Memory B cell (primary cell): ENCODE results near the gene SKIC2.
A peak's percentile ranks its signal among the peaks of the same experiment; 100 is the strongest.

Experiments used
- ATAC-seq: fragments of 150-1000 bp; cut with Tn5 transposase; 2 replicates; pipeline ENCODE4 v1.10.0; 2021; ENCODE audit warnings: low read depth, mild to moderate bottlenecking, moderate library complexity
- DNase-seq, 2 donors: peaks; one replicate each; pipeline ENCODE4 v3.0.0; 2022; ENCODE audit warnings: low spot score in 2 of 2
- H3K27ac Mint-ChIP-seq: one replicate; pipeline ENCODE4 v1.8.0; 2022; ENCODE audit warnings: mild to moderate bottlenecking, moderate library complexity, mixed read lengths
- H3K27me3 Mint-ChIP-seq: one replicate; pipeline ENCODE4 v1.8.0; 2022; ENCODE audit warnings: mixed read lengths
- H3K36me3 Mint-ChIP-seq: one replicate; pipeline ENCODE4 v1.8.0; 2022; ENCODE audit warnings: mild to moderate bottlenecking, mixed read lengths
- H3K4me1 Mint-ChIP-seq: one replicate; pipeline ENCODE4 v1.8.0; 2022; ENCODE audit warnings: mixed read lengths
- H3K4me3 Mint-ChIP-seq: one replicate; pipeline ENCODE4 v1.8.0; 2022; ENCODE audit warnings: mild to moderate bottlenecking, moderate library complexity, mixed read lengths
- H3K9me3 Mint-ChIP-seq: one replicate; pipeline ENCODE4 v1.8.0; 2022; ENCODE audit warnings: mixed read lengths

SKIC2 gene

DNA sequence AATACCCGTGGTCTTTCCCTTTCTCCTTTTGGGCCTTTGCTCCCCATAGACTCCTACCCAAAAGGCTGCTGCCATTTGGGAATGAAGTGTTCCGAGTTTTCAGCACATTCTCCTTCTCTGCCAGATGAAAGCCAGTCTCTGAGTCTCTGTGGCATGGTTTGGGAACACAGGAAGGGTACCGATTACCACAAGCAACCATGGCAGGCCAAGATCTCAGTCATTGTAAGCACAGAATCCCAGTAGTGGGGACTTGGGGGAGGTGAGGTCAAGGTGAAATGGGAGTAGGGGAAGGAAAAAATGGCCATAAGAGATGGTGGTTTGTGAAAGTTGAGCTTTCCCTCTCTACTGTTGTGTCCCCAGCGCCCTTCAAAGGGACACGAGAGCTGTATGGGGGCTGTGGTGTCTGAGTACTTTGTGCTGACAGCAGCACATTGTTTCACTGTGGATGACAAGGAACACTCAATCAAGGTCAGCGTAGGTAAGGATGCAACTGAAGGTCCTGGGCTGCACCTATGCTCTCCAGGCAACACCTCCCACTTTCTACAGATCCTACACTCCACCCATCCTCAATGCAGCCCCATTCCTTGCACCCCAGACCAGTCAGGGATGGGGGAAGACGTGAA, 8.9 kb upstream of the SKIC2 start:
- no peak for ATAC-seq
- Mint-ChIP-seq H3K27ac (no peak overlapping the region), H3K9me3 (no peaks in the 10 kb centered on the region), H3K27me3 (no peaks in the 10 kb centered on the region), H3K4me3 (no peak overlapping the region), H3K4me1 (peaks cover 2% of the 10 kb centered on the region), H3K36me3 (peaks cover 21% of the 10 kb centered on the region)
- no peak for DNase-seq

- Mint-ChIP-seq H3K9me3 (no peaks in the 10 kb centered on the region), H3K36me3 (peaks cover 23% of the 10 kb centered on the region), H3K4me3 (no peak overlapping the region), H3K4me1 (peaks cover 2% of the 10 kb centered on the region), H3K27ac (peak overlapping the region; percentile 67), H3K27me3 (no peaks in the 10 kb centered on the region)
- peak; percentile 35 for ATAC-seq
- DNase-seq, result no peak
Measured at GRCh38 chr6:31952140-31952805, 6.7 kb upstream of the SKIC2 start.

DNA sequence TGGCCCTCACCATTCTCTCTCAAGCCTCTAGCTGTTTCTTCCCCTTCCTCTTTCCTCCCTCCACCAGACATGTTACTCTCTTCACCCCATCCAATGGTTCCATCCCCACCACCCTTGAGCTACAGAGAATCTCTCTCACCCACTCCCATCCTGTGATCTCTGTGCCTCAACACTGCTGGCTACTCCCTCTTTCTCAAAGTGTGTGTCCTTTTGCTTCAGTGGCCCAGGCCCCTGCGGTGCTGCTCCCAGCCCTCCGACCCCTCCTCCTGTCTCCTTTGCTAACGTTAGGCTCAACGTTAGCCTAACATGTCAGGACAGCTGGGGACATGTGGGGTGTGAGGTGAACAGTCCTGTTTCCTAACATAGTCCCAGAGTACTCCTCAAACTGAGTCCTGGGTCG, 6.1 kb upstream of the SKIC2 start:
- no peaks in the 10 kb centered on the region for H3K9me3 Mint-ChIP-seq
- no peaks in the 10 kb centered on the region for H3K27me3 Mint-ChIP-seq
- H3K4me1 Mint-ChIP-seq, result peaks cover 2% of the 10 kb centered on the region
- H3K4me3 Mint-ChIP-seq, result no peak overlapping the region
- ATAC-seq, result no peak
- H3K36me3 Mint-ChIP-seq, result peaks cover 23% of the 10 kb centered on the region
- peak overlapping the region; percentile 67 for H3K27ac Mint-ChIP-seq
- DNase-seq, result no peak

GRCh38 chr6:31954511-31954910, 4.5 kb upstream of the SKIC2 start:
- Mint-ChIP-seq H3K4me1 (peaks cover 8% of the 10 kb centered on the region), H3K27me3 (no peaks in the 10 kb centered on the region), H3K4me3 (no peak overlapping the region), H3K9me3 (no peaks in the 10 kb centered on the region), H3K27ac (peak overlapping the region; percentile 77), H3K36me3 (peaks cover 23% of the 10 kb centered on the region)
- DNase-seq (no peak), ATAC-seq (no peak)

DNA sequence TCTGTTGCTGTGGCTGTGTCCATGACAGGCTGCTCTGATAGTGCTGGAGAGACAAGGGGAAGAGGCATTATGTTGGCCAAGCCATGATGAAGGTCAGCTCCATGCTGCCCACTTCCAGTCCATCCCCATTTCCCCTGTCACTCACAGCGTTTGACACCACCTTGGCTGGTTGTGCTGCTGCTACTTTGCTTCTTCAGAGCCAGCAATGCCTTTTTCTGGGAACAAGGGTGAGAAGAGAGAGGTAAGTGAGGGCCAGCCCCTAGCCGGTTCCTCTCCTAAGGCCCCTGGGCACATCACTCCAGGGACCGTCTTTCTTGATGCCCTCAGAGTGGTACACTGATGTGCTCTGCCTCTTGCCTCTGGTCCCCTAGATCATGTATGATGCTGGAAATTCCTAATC, 2.2 kb upstream of the SKIC2 start:
- Mint-ChIP-seq H3K27me3 (no peaks in the 10 kb centered on the region), H3K9me3 (no peaks in the 10 kb centered on the region), H3K4me3 (no peak overlapping the region), H3K36me3 (peaks cover 29% of the 10 kb centered on the region), H3K4me1 (peaks cover 13% of the 10 kb centered on the region), H3K27ac (no peak overlapping the region)
- no peak for ATAC-seq
- DNase-seq, result no peak

DNA sequence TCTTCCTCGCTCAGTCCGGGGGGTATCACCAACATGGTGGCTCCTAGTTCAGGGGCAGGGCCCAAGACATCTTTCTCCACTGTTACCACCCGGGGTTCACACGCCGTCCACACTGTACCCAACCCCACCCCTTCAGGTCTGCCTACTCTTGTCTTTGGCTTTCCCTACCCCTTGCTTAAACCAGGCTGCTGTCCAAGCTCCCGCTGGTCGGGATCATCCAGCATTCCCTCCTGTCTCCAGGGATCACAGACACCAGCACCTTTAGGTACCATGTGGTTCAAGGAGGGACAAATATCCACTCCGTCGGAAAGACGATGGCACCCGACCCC, 599 bp upstream of the SKIC2 start:
- no peaks in the 10 kb centered on the region for H3K9me3 Mint-ChIP-seq
- DNase-seq (no peak), ATAC-seq (no peak)
- no peaks in the 10 kb centered on the region for H3K27me3 Mint-ChIP-seq
- H3K4me3 Mint-ChIP-seq, result peak overlapping the region; percentile 93
- peak overlapping the region; percentile 94 for H3K27ac Mint-ChIP-seq
- H3K4me1 Mint-ChIP-seq, result peaks cover 17% of the 10 kb centered on the region
- peaks cover 36% of the 10 kb centered on the region for H3K36me3 Mint-ChIP-seq

DNA sequence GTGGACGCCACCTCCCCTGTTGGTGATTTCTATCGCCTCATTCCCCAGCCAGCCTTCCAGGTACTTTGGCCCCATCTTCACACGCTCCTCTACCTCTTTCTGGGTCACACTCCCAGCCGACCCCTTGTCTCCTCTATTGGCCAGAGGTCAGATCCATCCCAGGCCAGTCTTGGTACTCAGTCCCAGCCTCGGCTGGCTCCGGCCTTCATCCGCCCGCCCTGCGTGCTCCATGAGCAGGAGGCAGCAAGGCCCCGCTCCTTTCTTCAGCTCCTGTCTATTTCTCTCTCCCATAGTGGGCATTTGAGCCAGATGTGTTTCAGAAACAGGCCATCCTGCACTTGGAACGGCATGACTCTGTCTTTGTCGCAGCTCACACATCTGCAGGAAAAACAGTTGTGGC, 2.6 kb downstream of the SKIC2 start:
- Mint-ChIP-seq H3K9me3 (no peaks in the 10 kb centered on the region), H3K36me3 (peaks cover 36% of the 10 kb centered on the region), H3K4me1 (peaks cover 19% of the 10 kb centered on the region), H3K27me3 (no peaks in the 10 kb centered on the region), H3K27ac (peak overlapping the region; percentile 62), H3K4me3 (no peak overlapping the region)
- DNase-seq (no peak), ATAC-seq (no peak)

GRCh38 chr6:31963921-31964320, 4.9 kb downstream of the SKIC2 start:
- Mint-ChIP-seq H3K27me3 (no peaks in the 10 kb centered on the region), H3K36me3 (peaks cover 49% of the 10 kb centered on the region), H3K9me3 (no peaks in the 10 kb centered on the region), H3K4me3 (no peak overlapping the region), H3K27ac (no peak overlapping the region), H3K4me1 (peaks cover 17% of the 10 kb centered on the region)
- no peak for ATAC-seq
- DNase-seq, result no peak

- H3K9me3 Mint-ChIP-seq, result no peaks in the 10 kb centered on the region
- peaks cover 55% of the 10 kb centered on the region for H3K36me3 Mint-ChIP-seq
- no peak overlapping the region for H3K27ac Mint-ChIP-seq
Measured at GRCh38 chr6:31965700-31966099, 6.7 kb downstream of the SKIC2 start.

DNA sequence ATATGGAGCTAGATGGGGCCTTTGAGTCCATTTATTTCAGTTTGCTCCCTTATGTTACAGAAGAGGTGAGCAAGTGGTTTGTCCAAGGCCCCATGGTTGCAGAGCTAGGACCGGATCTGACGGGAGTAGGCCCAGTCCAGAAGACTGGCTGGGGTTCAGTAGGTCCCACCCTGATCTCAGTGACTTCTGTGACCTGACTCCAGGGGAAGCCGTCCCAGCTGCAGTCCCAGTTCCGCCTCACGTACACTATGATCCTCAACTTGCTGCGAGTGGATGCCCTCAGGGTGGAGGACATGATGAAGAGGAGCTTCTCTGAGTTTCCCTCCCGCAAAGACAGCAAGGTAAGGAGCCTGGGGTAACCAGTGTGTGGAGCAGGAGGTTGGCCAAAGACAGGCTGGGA, 7.5 kb downstream of the SKIC2 start:
- no peak for ATAC-seq
- H3K4me3 Mint-ChIP-seq, result no peak overlapping the region
- H3K9me3 Mint-ChIP-seq, result no peaks in the 10 kb centered on the region
- H3K27me3 Mint-ChIP-seq, result no peaks in the 10 kb centered on the region
- peaks cover 49% of the 10 kb centered on the region for H3K36me3 Mint-ChIP-seq
- no peak for DNase-seq
- peaks cover 20% of the 10 kb centered on the region for H3K4me1 Mint-ChIP-seq
- peak overlapping the region; percentile 65 for H3K27ac Mint-ChIP-seq

More at GRCh38 chr6:31965700-31966099, 6.7 kb downstream of the SKIC2 start:
- Mint-ChIP-seq H3K4me3 (no peak overlapping the region), H3K27me3 (no peaks in the 10 kb centered on the region), H3K4me1 (peaks cover 17% of the 10 kb centered on the region)
- DNase-seq (no peak), ATAC-seq (no peak)

DNA sequence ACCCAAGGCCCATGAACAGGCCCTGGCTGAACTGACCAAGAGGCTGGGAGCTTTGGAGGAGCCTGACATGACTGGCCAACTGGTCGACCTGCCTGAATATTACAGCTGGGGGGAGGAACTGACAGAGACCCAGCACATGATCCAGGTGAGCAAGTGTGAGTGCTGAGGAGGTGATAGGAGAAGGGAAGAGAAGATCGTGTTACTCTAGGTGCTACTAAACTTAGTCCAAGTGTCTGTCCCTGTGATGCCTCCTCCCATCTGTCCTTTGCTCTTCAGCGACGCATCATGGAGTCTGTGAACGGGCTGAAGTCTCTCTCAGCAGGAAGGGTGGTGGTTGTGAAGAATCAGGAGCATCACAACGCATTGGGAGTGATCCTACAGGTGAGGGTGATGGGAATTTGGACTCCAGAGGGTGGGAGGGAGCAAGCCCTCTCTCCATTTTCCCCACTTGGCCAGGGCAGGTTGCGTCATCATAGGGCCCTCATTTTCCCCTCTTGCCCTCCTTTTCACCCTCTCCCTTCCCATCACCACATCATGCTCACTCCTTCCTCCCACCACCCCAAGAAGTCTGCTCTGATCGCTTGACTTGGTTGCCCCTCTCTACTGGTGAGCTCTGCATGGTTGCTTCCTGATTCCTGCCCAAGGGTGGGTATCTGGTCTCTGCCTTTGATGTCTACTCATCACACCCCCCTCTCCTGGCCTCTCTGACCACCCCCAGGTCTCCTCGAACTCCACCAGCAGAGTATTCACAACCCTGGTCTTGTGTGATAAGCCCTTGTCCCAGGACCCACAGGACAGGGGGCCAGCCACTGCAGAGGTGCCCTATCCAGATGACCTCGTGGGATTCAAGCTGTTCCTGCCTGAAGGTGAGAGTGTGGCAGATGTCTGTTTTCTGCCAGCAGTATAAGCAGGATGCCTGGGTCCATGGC, 8.3 kb downstream of the SKIC2 start:
- H3K27me3 Mint-ChIP-seq, result no peaks in the 10 kb centered on the region
- H3K27ac Mint-ChIP-seq, result peak overlapping the region; percentile 65
- peaks cover 23% of the 10 kb centered on the region for H3K4me1 Mint-ChIP-seq
- H3K36me3 Mint-ChIP-seq, result peaks cover 41% of the 10 kb centered on the region
- no peak overlapping the region for H3K4me3 Mint-ChIP-seq
- no peak for DNase-seq
- no peak for ATAC-seq
- H3K9me3 Mint-ChIP-seq, result no peaks in the 10 kb centered on the region

GRCh38 chr6:31967926-31968320, 8.9 kb downstream of the SKIC2 start:
- peaks cover 25% of the 10 kb centered on the region for H3K4me1 Mint-ChIP-seq
- H3K9me3 Mint-ChIP-seq, result no peaks in the 10 kb centered on the region
- no peak for DNase-seq
- ATAC-seq, result no peak
- H3K4me3 Mint-ChIP-seq, result no peak overlapping the region
- H3K27me3 Mint-ChIP-seq, result no peaks in the 10 kb centered on the region
- peak overlapping the region; percentile 65 for H3K27ac Mint-ChIP-seq
- H3K36me3 Mint-ChIP-seq, result peaks cover 35% of the 10 kb centered on the region

DNA sequence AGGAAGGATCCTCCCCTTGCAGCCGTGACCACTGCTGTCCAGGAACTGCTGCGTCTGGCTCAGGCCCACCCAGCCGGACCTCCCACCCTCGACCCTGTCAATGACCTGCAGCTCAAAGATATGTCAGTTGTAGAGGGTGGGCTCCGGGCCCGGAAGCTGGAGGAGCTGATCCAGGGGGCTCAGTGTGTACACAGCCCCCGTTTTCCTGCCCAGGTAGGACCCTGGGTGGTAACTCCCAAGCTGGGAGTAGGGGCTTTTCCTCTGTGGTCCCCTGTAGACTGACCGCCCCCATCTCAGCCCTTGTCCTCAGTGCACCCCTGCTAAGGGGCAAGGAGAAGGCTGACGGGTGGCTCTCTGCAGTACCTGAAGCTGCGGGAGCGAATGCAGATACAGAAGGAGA, 9.4 kb downstream of the SKIC2 start:
- peaks cover 33% of the 10 kb centered on the region for H3K36me3 Mint-ChIP-seq
- no peaks in the 10 kb centered on the region for H3K27me3 Mint-ChIP-seq
- peaks cover 27% of the 10 kb centered on the region for H3K4me1 Mint-ChIP-seq
- ATAC-seq, result no peak
- H3K9me3 Mint-ChIP-seq, result no peaks in the 10 kb centered on the region
- no peak overlapping the region for H3K4me3 Mint-ChIP-seq
- DNase-seq, result no peak
- H3K27ac Mint-ChIP-seq, result no peak overlapping the region
